CD4-positive, alpha-beta memory T cell (primary cell): ENCODE results near the gene FKBP10. TPM values are rescaled to one million over a fixed set of nuclear protein-coding genes. Genes with fewer than 3 reads are reported as not detected.

ENCODE experiments used
- CTCF ChIA-PET: fragments of 350-600 bp; sonication (Branson Sonifier 250); formaldehyde crosslinking; loops from one replicate; lab custom pipeline; 2021; ENCODE audit warnings: inconsistent platforms; ENCODE audit not compliant: partially characterized antibody; lab: Charles Lee
- POLR2A ChIA-PET: fragments of 350-600 bp; sonication (Branson Sonifier 250); formaldehyde crosslinking; loops from one replicate; lab custom pipeline; 2021; ENCODE audit not compliant: partially characterized antibody; lab: Charles Lee
- DNase-seq, 5 donors: peaks; one replicate each; pipeline versions ENCODE4 v3.0.0 to v3.0.0-alpha.2; 2020 to 2022; ENCODE audit warnings: mixed read lengths in 1 of 5
- H3K27ac ChIP-seq: one replicate; pipeline ENCODE4 v1.7.0; 2013; ENCODE audit warnings: low read depth, low read length
- H3K27me3 ChIP-seq: 2 replicates; pipeline ENCODE4 v1.7.0; 2013; ENCODE audit warnings: mild to moderate bottlenecking, low read length, moderate library complexity; ENCODE audit not compliant: insufficient read depth
- H3K36me3 ChIP-seq: 2 replicates; pipeline ENCODE4 v1.7.0; 2013; ENCODE audit warnings: mild to moderate bottlenecking, low read length, moderate library complexity; ENCODE audit not compliant: insufficient read depth
- H3K4me1 ChIP-seq: 2 replicates; pipeline ENCODE4 v1.7.0; 2013; ENCODE audit warnings: mild to moderate bottlenecking, low read length, moderate library complexity; ENCODE audit not compliant: insufficient read depth
- H3K4me3 ChIP-seq, 2 donors: one replicate each; pipeline ENCODE4 v1.7.0; 2013; ENCODE audit warnings: low read length in 2 of 2, mild to moderate bottlenecking in 1 of 2
- H3K9me3 ChIP-seq, 2 donors: one replicate each; pipeline ENCODE4 v1.7.0; 2013; ENCODE audit warnings: low read length in 2 of 2, control low read depth in 1 of 2; ENCODE audit not compliant: control insufficient read depth in 1 of 2
- H3K27ac Mint-ChIP-seq, 7 donors: one replicate each; pipeline ENCODE4 v1.8.0; 2020 to 2021; ENCODE audit warnings: mixed read lengths in 7 of 7, mild to moderate bottlenecking in 6 of 7, inconsistent platforms in 3 of 7, moderate library complexity in 3 of 7
- H3K27me3 Mint-ChIP-seq, 2 donors: one replicate each; pipeline ENCODE4 v1.8.0; 2020 to 2021; ENCODE audit warnings: mixed read lengths in 2 of 2
- H3K36me3 Mint-ChIP-seq, 2 donors: one replicate each; pipeline ENCODE4 v1.8.0; 2020 to 2021; ENCODE audit warnings: mixed read lengths in 2 of 2, inconsistent platforms in 1 of 2, mild to moderate bottlenecking in 1 of 2
- H3K4me1 Mint-ChIP-seq, 4 donors: one replicate each; pipeline ENCODE4 v1.8.0; 2020 to 2021; ENCODE audit warnings: mixed read lengths in 4 of 4, mild to moderate bottlenecking in 1 of 4
- H3K4me3 Mint-ChIP-seq, 8 donors: one replicate each; pipeline ENCODE4 v1.8.0; 2020 to 2021; ENCODE audit warnings: mixed read lengths in 8 of 8, mild to moderate bottlenecking in 7 of 8, moderate library complexity in 6 of 8, inconsistent platforms in 3 of 8
- H3K9me3 Mint-ChIP-seq, 8 donors: one replicate each; pipeline ENCODE4 v1.8.0; 2020 to 2021; ENCODE audit warnings: mixed read lengths in 8 of 8, mild to moderate bottlenecking in 5 of 8, inconsistent platforms in 3 of 8, moderate library complexity in 1 of 8
- intact Hi-C: fragments of 100-400 bp; cut with micrococcal nuclease; formaldehyde crosslinking; loops from one replicate; pipeline ENCODE4 v1.15.1; 2023
- polyA plus RNA-seq, 2 donors: library from polyadenylated mRNA; unstranded; fragments of 300-500 nt; fragmentation: Illumina TruSeq; gene quantifications; one replicate each; pipeline ENCODE4 v1.2.3, GENCODE V29; 2021
- total RNA-seq, 2 experiments: library from RNA; stranded (reverse); gene quantifications; one replicate each; pipeline ENCODE4 v1.2.3, GENCODE V29; 2021

Gene FKBP10
- total and polyA plus RNA-seq, 4 experiments from 2014 or later, result not detected

GRCh38 chr17:41800601-41801373 lies 12.0 kb upstream of the FKBP10 start:
- Mint-ChIP-seq H3K4me1 (peaks cover 1 to 11% (median 4%) of the 10 kb centered on the region in 4 donors), H3K36me3 (no peaks in the 10 kb centered on the region), H3K27me3 (peaks cover 0 to 3% of the 10 kb centered on the region in 2 donors), H3K27ac (peak overlapping the region in 1 of 7 donors; percentile 68), H3K4me3 (peak overlapping the region in 1 of 8 donors; percentile 5), H3K9me3 (no peaks in the 10 kb centered on the region)
- Histone ChIP-seq H3K36me3 (no peaks in the 10 kb centered on the region), H3K4me1 (no peaks in the 10 kb centered on the region), H3K27ac (no peak overlapping the region), H3K9me3 (no peaks in the 10 kb centered on the region), H3K4me3 (no peak overlapping the region), H3K27me3 (no peaks in the 10 kb centered on the region)
- peak in 1 of 5 donors; percentile 39 for DNase-seq
- POLR2A ChIA-PET, result interaction anchor here (0.6 to 2.5 kb wide), 5 partner anchors 11 to 64 kb away, joined by 3 to 8 read pairs (median 3); partner anchors contain the start of genes KLHL11 and P3H4
- intact Hi-C loops, result loop anchor here (1.0 kb wide), 2 partner anchors 11 to 62 kb away; partner anchors contain the start of gene P3H4
- CTCF ChIA-PET, result interaction anchor here (0.6 to 4.9 kb wide), 15 partner anchors 10 to 87 kb away, joined by 3 to 47 read pairs (median 4); partner anchors contain the start of genes FKBP10, HAP1, JUP and P3H4

GRCh38 chr17:41801374-41802271 lies 11.2 kb upstream of the FKBP10 start:
- Histone ChIP-seq H3K27ac (no peak overlapping the region), H3K4me3 (no peak overlapping the region), H3K9me3 (no peaks in the 10 kb centered on the region), H3K36me3 (no peaks in the 10 kb centered on the region), H3K4me1 (no peaks in the 10 kb centered on the region), H3K27me3 (no peaks in the 10 kb centered on the region)
- H3K4me1 Mint-ChIP-seq, result peaks cover 1 to 11% (median 5%) of the 10 kb centered on the region in 4 donors
- H3K27me3 Mint-ChIP-seq, result peaks cover 0 to 3% of the 10 kb centered on the region in 2 donors
- ChIA-PET POLR2A (interaction anchor here (1.3 to 2.5 kb wide), 4 partner anchors 10 to 112 kb away, joined by 3 to 8 read pairs (median 5); partner anchors contain the start of genes EIF1, KLHL11 and P3H4), CTCF (interaction anchor here (0.6 to 4.9 kb wide), 18 partner anchors 9 to 743 kb away, joined by 3 to 47 read pairs (median 4); partner anchors contain the start of genes ACLY, FKBP10, HAP1 and JUP)
- no peaks in the 10 kb centered on the region for H3K36me3 Mint-ChIP-seq
- DNase-seq, result peak; percentile 50 to 67 (median 62)
- intact Hi-C loops, result loop anchor here (1.0 kb wide), 2 partner anchors 10 to 63 kb away; partner anchors contain the start of gene P3H4
- no peak overlapping the region for H3K4me3 Mint-ChIP-seq
- H3K27ac Mint-ChIP-seq, result peak overlapping the region in 1 of 7 donors; percentile 57
- no peaks in the 10 kb centered on the region for H3K9me3 Mint-ChIP-seq

DNA sequence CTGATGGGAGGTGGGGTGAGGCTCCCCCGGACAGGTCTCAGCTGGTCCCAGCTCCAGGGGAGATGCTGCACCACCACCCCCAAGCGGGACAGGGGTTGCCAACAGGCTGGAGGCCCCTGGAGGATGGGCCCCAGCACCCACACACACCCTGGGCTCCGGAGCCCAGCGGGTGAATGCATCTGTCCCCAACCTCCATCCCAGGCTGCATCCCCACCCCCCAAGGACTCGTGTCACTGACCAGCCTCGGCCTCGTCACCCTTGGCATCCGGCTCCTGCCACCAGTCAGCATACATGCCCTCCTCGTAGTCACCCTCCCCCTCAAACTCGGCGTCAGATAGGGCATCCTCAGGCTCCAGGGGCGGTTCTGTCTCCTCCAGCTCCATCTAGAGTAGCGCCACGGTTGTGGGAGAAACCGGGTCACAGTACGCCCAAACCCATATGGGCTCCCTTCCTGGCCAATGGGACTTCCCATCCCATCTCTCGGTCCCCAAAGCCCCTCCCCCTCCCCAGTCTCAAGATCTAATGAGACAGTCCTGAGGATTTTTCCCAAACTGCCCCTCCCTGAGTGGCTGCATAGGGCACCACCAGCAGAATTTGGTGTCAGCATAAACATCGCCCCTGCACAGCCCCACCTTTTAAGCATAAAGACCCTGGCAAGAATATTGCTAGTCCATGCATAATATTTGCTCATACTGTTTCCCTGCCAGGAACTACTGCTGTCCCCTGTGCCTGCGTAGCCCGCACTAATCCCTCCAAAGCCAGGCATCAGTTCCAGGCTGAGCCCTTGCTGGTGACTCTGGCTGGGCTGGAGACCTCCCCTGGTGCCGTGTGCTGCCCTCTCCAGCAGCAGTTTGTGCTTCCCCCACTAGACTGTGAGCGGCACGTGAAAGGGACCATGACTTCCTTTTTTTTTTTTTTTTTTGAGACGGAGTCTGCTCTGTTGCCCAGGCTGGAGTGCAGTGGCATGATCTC lies 9.5 kb upstream of the FKBP10 start:
- H3K27ac ChIP-seq, result no peak overlapping the region
- DNase-seq, result no peak
- intact Hi-C loops, result no loop called here
- Mint-ChIP-seq H3K27me3 (peaks cover 0 to 3% of the 10 kb centered on the region in 2 donors), H3K36me3 (no peaks in the 10 kb centered on the region), H3K4me3 (no peak overlapping the region), H3K4me1 (peaks cover 1 to 11% (median 5%) of the 10 kb centered on the region in 4 donors), H3K27ac (peak overlapping the region in 1 of 7 donors; percentile 37), H3K9me3 (no peaks in the 10 kb centered on the region)
- no peaks in the 10 kb centered on the region for H3K36me3 ChIP-seq
- POLR2A ChIA-PET, result no interaction called here
- H3K4me1 ChIP-seq, result no peaks in the 10 kb centered on the region
- CTCF ChIA-PET, result interaction anchor here (1.4 to 4.9 kb wide), 3 partner anchors 8 to 115 kb away, joined by 4 to 47 read pairs (median 35); partner anchors contain the start of genes ACLY, FKBP10, HAP1 and P3H4
- no peak overlapping the region for H3K4me3 ChIP-seq
- H3K27me3 ChIP-seq, result no peaks in the 10 kb centered on the region
- H3K9me3 ChIP-seq, result no peaks in the 10 kb centered on the region

DNA sequence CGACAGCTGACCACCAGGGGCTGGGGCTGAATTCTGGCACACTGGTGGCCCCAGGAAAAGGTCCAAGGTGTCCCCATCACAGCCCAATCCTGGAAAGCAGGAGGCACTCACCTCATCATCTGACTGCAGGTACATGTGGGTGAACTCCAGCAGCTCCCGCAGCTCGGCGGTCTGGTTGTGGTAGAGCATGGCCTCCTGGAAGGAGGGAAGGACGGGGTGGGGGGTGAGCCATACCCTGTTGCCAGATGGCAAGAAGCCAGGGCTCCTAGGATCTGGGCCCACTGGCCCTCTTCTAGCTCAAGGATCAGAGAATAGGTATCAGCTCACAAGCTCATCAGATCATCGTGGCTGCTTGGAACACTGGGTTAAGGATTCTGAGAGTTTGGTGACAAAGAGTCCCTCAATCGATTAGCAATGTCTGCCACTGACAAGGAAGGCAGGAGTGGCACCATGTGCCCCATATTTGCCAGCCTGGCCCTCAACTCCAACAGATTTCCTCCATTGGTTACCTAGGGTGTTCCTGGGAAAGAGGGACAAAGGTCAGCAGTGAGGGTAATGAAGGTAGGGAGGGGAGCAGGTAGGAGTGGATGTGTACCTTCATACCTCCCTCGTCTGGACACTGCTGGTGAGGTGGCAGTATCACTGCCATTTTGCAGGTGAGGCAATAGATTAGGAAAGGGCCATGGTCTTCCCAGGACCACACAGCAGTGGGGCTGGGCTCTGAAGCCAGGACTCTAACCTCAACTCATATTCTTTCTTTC lies 5.9 kb upstream of the FKBP10 start:
- no peak overlapping the region for H3K4me3 Mint-ChIP-seq

DNA sequence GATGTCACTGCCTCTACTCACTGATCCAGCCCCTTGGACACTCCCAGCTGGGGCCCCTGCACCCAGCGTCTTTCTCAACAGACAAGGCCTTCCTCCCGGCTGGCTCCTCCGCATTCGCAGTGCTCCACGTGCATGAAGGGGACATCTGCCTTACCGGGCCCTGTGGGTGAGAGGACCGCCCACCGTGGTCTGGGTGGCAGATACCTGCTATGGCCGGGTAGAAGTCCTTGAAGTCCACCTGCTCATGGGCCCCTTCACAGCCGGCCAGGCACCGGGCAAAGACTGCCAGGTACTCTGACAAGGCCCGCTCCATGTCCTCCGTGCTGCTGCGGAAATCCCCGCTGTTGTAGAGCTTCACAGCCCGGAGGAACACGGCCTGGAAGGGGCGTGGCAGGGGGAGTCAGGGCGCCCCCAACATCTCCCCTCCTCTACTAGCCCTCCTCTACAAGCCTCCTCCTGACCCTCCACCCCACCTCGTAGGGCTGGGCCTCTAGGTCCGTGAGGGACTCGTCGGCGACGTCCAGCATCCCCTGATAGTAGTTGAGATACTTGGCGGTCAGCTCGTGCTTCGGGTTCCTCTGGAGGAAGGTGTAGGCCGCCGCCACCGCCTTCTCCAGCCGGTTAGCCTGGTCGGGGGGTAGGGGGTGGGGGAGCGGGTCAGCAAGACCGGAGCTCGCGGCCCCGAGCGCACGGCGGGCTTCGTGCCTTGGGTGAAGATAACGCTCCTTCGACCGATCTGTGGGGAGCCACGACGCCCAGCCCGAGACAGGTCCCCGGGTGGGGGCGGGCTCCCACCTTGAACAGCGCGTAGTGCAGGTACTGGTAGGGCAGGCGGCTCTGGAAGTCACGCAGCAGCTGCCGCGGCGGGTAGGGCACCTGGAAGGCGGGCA lies 1.9 kb upstream of the FKBP10 start:
- H3K9me3 ChIP-seq, result no peaks in the 10 kb centered on the region
- POLR2A ChIA-PET, result interaction anchor here (0.9 to 3.8 kb wide), 12 partner anchors 9 to 206 kb away, joined by 3 to 25 read pairs (median 5); partner anchors contain the start of genes DNAJC7, EIF1, HAP1 and JUP
- CTCF ChIA-PET, result interaction anchor here (1.0 to 3.9 kb wide), 13 partner anchors 10 to 155 kb away, joined by 3 to 35 read pairs (median 5); partner anchors contain the start of genes ACLY and JUP
- DNase-seq, result no peak
- Mint-ChIP-seq H3K27me3 (no peaks in the 10 kb centered on the region), H3K4me3 (peak overlapping the region; percentile 55 to 88 (median 74)), H3K27ac (peak overlapping the region in 2 of 7 donors; percentile 65 to 68), H3K9me3 (no peaks in the 10 kb centered on the region), H3K4me1 (peaks cover 15 to 28% (median 20%) of the 10 kb centered on the region in 4 donors), H3K36me3 (peaks cover 0 to 5% of the 10 kb centered on the region in 2 donors)
- intact Hi-C loops, result loop anchor here (1.0 to 5.0 kb wide), 2 partner anchors 10 to 121 kb away; partner anchors contain the start of gene ODAD4
- H3K27me3 ChIP-seq, result no peaks in the 10 kb centered on the region
- H3K27ac ChIP-seq, result peak overlapping the region; percentile 45
- peaks cover 20% of the 10 kb centered on the region for H3K4me1 ChIP-seq
- H3K36me3 ChIP-seq, result no peaks in the 10 kb centered on the region
- peak overlapping the region in 1 of 2 donors; percentile 62 for H3K4me3 ChIP-seq

More for the DNA sequence above, 5.9 kb upstream of the FKBP10 start:
- no peak for DNase-seq
- H3K4me3 ChIP-seq, result no peak overlapping the region
- H3K4me1 Mint-ChIP-seq, result peaks cover 8 to 21% (median 14%) of the 10 kb centered on the region in 4 donors
- no peaks in the 10 kb centered on the region for H3K9me3 Mint-ChIP-seq
- peaks cover 11% of the 10 kb centered on the region for H3K4me1 ChIP-seq
- ChIA-PET POLR2A (no interaction called here), CTCF (interaction anchor here (1.0 kb wide), 1 partner anchor 16 kb away, joined by 3 read pairs; no protein-coding TSS in a partner anchor)
- no peaks in the 10 kb centered on the region for H3K27me3 Mint-ChIP-seq
- no peaks in the 10 kb centered on the region for H3K9me3 ChIP-seq
- no peaks in the 10 kb centered on the region for H3K27me3 ChIP-seq
- intact Hi-C loops, result no loop called here
- H3K27ac Mint-ChIP-seq, result peak overlapping the region in 1 of 7 donors; percentile 31
- no peaks in the 10 kb centered on the region for H3K36me3 ChIP-seq
- peaks cover 0 to 1% of the 10 kb centered on the region in 2 donors for H3K36me3 Mint-ChIP-seq
- no peak overlapping the region for H3K27ac ChIP-seq
